Measurements from ENCODE around the gene LRRC74B. TPM values are rescaled to one million over a fixed set of nuclear protein-coding genes. Genes with fewer than 3 reads are reported as not detected.

The LRRC74B gene
- total RNA-seq, 1 donor: not detected

- no peaks in the 10 kb centered on the region for H3K36me3 ChIP-seq (ENCODE audit: insufficient read depth, low read length)
- H3K4me3 ChIP-seq (ENCODE audit: insufficient read depth, low read length): no peak overlapping the region
- H4K20me1 ChIP-seq (ENCODE audit: insufficient read depth, low read length): peaks cover 8% of the 10 kb centered on the region
- H2AFZ ChIP-seq (ENCODE audit: low read length): no peak overlapping the region
- DNase-seq (ENCODE audit: insufficient read length, low spot score, missing footprints): peak; percentile 30
- H3K4me1 ChIP-seq (ENCODE audit: insufficient read depth, low read length): peaks cover 27% of the 10 kb centered on the region
- no peak for TF ChIP-seq CTCF (IDR thresholded peaks at IDR 0.05; ENCODE audit: extremely low read depth, low read depth, low read length)
- H3K27ac ChIP-seq (ENCODE audit: low read depth, low read length): no peak overlapping the region
- H3K4me2 ChIP-seq (ENCODE audit: insufficient read depth, low read length): peak overlapping the region; percentile 92
- no peaks in the 10 kb centered on the region for H3K9me3 ChIP-seq (ENCODE audit: low read depth, low read length)
- no peaks in the 10 kb centered on the region for H3K27me3 ChIP-seq (ENCODE audit: insufficient read depth, low read length)
- no peaks in the 10 kb centered on the region for H3K79me2 ChIP-seq (ENCODE audit: insufficient read depth, low read length)
Measured at GRCh38 chr22:21012446-21013407, 33.0 kb upstream of the LRRC74B start.

- peaks cover 27% of the 10 kb centered on the region for H3K4me1 ChIP-seq (ENCODE audit: insufficient read depth, low read length)
- no peaks in the 10 kb centered on the region for H3K27me3 ChIP-seq (ENCODE audit: insufficient read depth, low read length)
- peak overlapping the region; percentile 92 for H3K4me2 ChIP-seq (ENCODE audit: insufficient read depth, low read length)
- peak; percentile 52 for DNase-seq (ENCODE audit: insufficient read length, low spot score, missing footprints)
- H3K4me3 ChIP-seq (ENCODE audit: insufficient read depth, low read length): peak overlapping the region; percentile 82
- peak overlapping the region; percentile 58 for H3K27ac ChIP-seq (ENCODE audit: low read depth, low read length)
- H3K9me3 ChIP-seq (ENCODE audit: low read depth, low read length): no peaks in the 10 kb centered on the region
- peaks cover 8% of the 10 kb centered on the region for H4K20me1 ChIP-seq (ENCODE audit: insufficient read depth, low read length)
- TF ChIP-seq CTCF (IDR thresholded peaks at IDR 0.05; ENCODE audit: extremely low read depth, low read depth, low read length): no peak
- H2AFZ ChIP-seq (ENCODE audit: low read length): peak overlapping the region; percentile 93
- no peaks in the 10 kb centered on the region for H3K79me2 ChIP-seq (ENCODE audit: insufficient read depth, low read length)
- H3K36me3 ChIP-seq (ENCODE audit: insufficient read depth, low read length): no peaks in the 10 kb centered on the region
Measured at GRCh38 chr22:21013657-21014201, 32.0 kb upstream of the LRRC74B start.

- Histone ChIP-seq H3K9me3 (ENCODE audit: low read depth, low read length) (no peaks in the 10 kb centered on the region), H4K20me1 (ENCODE audit: insufficient read depth, low read length) (peaks cover 7% of the 10 kb centered on the region), H3K27me3 (ENCODE audit: insufficient read depth, low read length) (no peaks in the 10 kb centered on the region), H3K27ac (ENCODE audit: low read depth, low read length) (peak overlapping the region; percentile 58), H3K4me3 (ENCODE audit: insufficient read depth, low read length) (peak overlapping the region; percentile 82), H3K4me1 (ENCODE audit: insufficient read depth, low read length) (peaks cover 27% of the 10 kb centered on the region), H3K4me2 (ENCODE audit: insufficient read depth, low read length) (peak overlapping the region; percentile 92), H3K79me2 (ENCODE audit: insufficient read depth, low read length) (no peaks in the 10 kb centered on the region), H3K36me3 (ENCODE audit: insufficient read depth, low read length) (no peaks in the 10 kb centered on the region), H2AFZ (ENCODE audit: low read length) (peak overlapping the region; percentile 93)
- peak; percentile 99 for DNase-seq (ENCODE audit: insufficient read length, low spot score, missing footprints)
- no peak for TF ChIP-seq CTCF (IDR thresholded peaks at IDR 0.05; ENCODE audit: extremely low read depth, low read depth, low read length)
Measured at GRCh38 chr22:21014202-21014725, 31.5 kb upstream of the LRRC74B start.

Measured in osteoblast (primary cell).